Keratinocyte (primary cell): ENCODE measurements around the gene YY1AP1. TPM values are rescaled to one million over a fixed set of nuclear protein-coding genes. Genes with fewer than 3 reads are reported as not detected.
"Not testable (repeated sequence)": the region's sequence is repeated elsewhere in the genome, so short reads cannot be mapped to it uniquely, and the experiment has no call there.

ENCODE experiments used
- DNase-seq: peaks from one replicate; pipeline ENCODE4 v3.0.0-alpha.2; 2011; ENCODE audit warnings: low read depth, missing footprints, low spot score
- FAIRE-seq: peaks from 2 replicates; lab custom pipeline; 2011; peaks lifted over from hg19 to GRCh38; lab: Jason Lieb, UNC
- H2AFZ ChIP-seq: 2 replicates; pipeline ENCODE4 v1.6.0; 2012; ENCODE audit warnings: low read length, control low read depth, inconsistent platforms; ENCODE audit not compliant: control insufficient read depth
- H3K27ac ChIP-seq: 2 replicates; pipeline ENCODE4 v1.5.1; 2011; ENCODE audit warnings: low read length; ENCODE audit not compliant: control insufficient read depth, insufficient read depth
- H3K27me3 ChIP-seq: 3 replicates; pipeline ENCODE4 v1.6.0; 2011; ENCODE audit warnings: low read length; ENCODE audit not compliant: control insufficient read depth, insufficient read depth; ENCODE audit errors: extremely low read depth
- H3K36me3 ChIP-seq, 2 experiments: 2 replicates in 1 of 2; 3 replicates in 1 of 2; pipeline ENCODE4 v1.5.1; 2011; ENCODE audit warnings: low read length in 2 of 2, mild to moderate bottlenecking in 1 of 2; ENCODE audit not compliant: control insufficient read depth in 2 of 2, insufficient read depth in 2 of 2; ENCODE audit errors: extremely low read depth in 1 of 2
- H3K4me1 ChIP-seq: 3 replicates; pipeline ENCODE4 v1.5.1; 2011; ENCODE audit warnings: low read length; ENCODE audit not compliant: control insufficient read depth, insufficient read depth; ENCODE audit errors: extremely low read depth
- H3K4me2 ChIP-seq: 3 replicates; pipeline ENCODE4 v1.6.0; 2011; ENCODE audit warnings: low read depth, low read length; ENCODE audit not compliant: control insufficient read depth, insufficient read depth; ENCODE audit errors: extremely low read depth
- H3K4me3 ChIP-seq, 3 experiments: fragments of 200-600 bp in 1 of 3; sonication (generic) in 1 of 3; 2 replicates in 2 of 3; 3 replicates in 1 of 3; pipeline ENCODE4 v1.5.1; 2011 to 2016; ENCODE audit warnings: low read length in 3 of 3, mild to moderate bottlenecking in 3 of 3, control low read depth in 2 of 3, inconsistent platforms in 1 of 3, low read depth in 1 of 3, mixed read lengths in 1 of 3, mixed run types in 1 of 3, moderate library complexity in 1 of 3; ENCODE audit not compliant: control insufficient read depth in 2 of 3, insufficient read depth in 2 of 3; ENCODE audit errors: extremely low read depth in 1 of 3
- H3K79me2 ChIP-seq: 2 replicates; pipeline ENCODE4 v1.6.0; 2012; ENCODE audit warnings: low read length; ENCODE audit not compliant: control insufficient read depth, insufficient read depth
- H3K9ac ChIP-seq: 3 replicates; pipeline ENCODE4 v1.6.0; 2011; ENCODE audit warnings: low read length; ENCODE audit not compliant: control insufficient read depth, insufficient read depth; ENCODE audit errors: extremely low read depth
- H3K9me1 ChIP-seq: 3 replicates; pipeline ENCODE4 v1.6.0; 2011; ENCODE audit warnings: low read length; ENCODE audit not compliant: control insufficient read depth, insufficient read depth; ENCODE audit errors: extremely low read depth
- H3K9me3 ChIP-seq: 2 replicates; pipeline ENCODE4 v1.5.1; 2012; ENCODE audit warnings: low read depth, low read length; ENCODE audit not compliant: control insufficient read depth
- H4K20me1 ChIP-seq: 3 replicates; pipeline ENCODE4 v1.6.0; 2011; ENCODE audit warnings: low read length; ENCODE audit not compliant: control insufficient read depth, insufficient read depth; ENCODE audit errors: extremely low read depth
- CTCF ChIP-seq, 3 experiments: IDR thresholded peaks in 1 of 3; conservative IDR thresholded peaks in 1 of 3; optimal IDR thresholded peaks in 1 of 3; 2 replicates in 2 of 3; 3 replicates in 1 of 3; pipeline versions ENCODE3 to v1.5.1; 2011; ENCODE audit warnings: low read length in 3 of 3, mild to moderate bottlenecking in 3 of 3, moderate library complexity in 2 of 3, control low read depth in 1 of 3, inconsistent platforms in 1 of 3; ENCODE audit not compliant: insufficient read depth in 2 of 3; ENCODE audit errors: extremely low read depth in 1 of 3
- EZH2 ChIP-seq: IDR thresholded peaks from one replicate; pipeline ENCODE4 v1.6.1; 2012; ENCODE audit warnings: inconsistent platforms, mild to moderate bottlenecking, low read length, moderate library complexity
- dilution Hi-C: fragments of 300-500 bp; cut with MboI; formaldehyde crosslinking; loops from one replicate; pipeline ENCODE4 v1.7.0; 2020; ENCODE audit warnings: low sequenced_read_pairs; ENCODE audit not compliant: extremely low pct_ligation_motif_present
- polyA plus RNA-seq, 5 experiments: library from polyadenylated mRNA; depleted of rRNA in 3 of 5; stranded (reverse) in 3 of 5; stranded (forward) in 1 of 5; unstranded in 1 of 5; fragments of >200 nt; gene quantifications; 1 replicate in 1 of 5; 2 replicates in 3 of 5; 3 replicates in 1 of 5; pipeline versions ENCODE4 v1.2.1 to v1.2.3, GENCODE V29; 2011 to 2012; ENCODE audit warnings: missing spikeins in 2 of 5, low read depth in 1 of 5, low replicate concordance in 1 of 5

YY1AP1 gene
- polyA plus RNA-seq, 1 donor (not counting 4 experiments of a cell fraction or from before 2014, with no cell fraction given) = 45.2 TPM

- H3K27me3 ChIP-seq, H3K9ac ChIP-seq, H2AFZ ChIP-seq, H4K20me1 ChIP-seq, H3K27ac ChIP-seq, dilution Hi-C loops, H3K9me3 ChIP-seq, H3K9me1 ChIP-seq, H3K4me2 ChIP-seq, H3K36me3 ChIP-seq, FAIRE-seq, DNase-seq, H3K4me3 ChIP-seq: not testable (repeated sequence)
- Histone ChIP-seq H3K79me2 (peaks cover 77% of the 10 kb centered on the region), H3K4me1 (peaks cover 21% of the 10 kb centered on the region)
These were observed 10.5 kb upstream of the YY1AP1 start for GRCh38 chr1:155699062-155699461.

GRCh38 chr1:155698382-155699038, 9.9 kb upstream of the YY1AP1 start:
- no peak for FAIRE-seq

GRCh38 chr1:155697616-155698015, 9.0 kb upstream of the YY1AP1 start:
- H3K27me3 ChIP-seq, H4K20me1 ChIP-seq, dilution Hi-C loops, H3K27ac ChIP-seq, H3K4me3 ChIP-seq, H3K9me1 ChIP-seq, H3K36me3 ChIP-seq, H3K4me2 ChIP-seq, FAIRE-seq, H3K9me3 ChIP-seq, DNase-seq, H3K9ac ChIP-seq, H2AFZ ChIP-seq: not testable (repeated sequence)
- Histone ChIP-seq H3K79me2 (peaks cover 63% of the 10 kb centered on the region), H3K4me1 (peaks cover 17% of the 10 kb centered on the region)

More at GRCh38 chr1:155698382-155699038, 9.9 kb upstream of the YY1AP1 start:
- Histone ChIP-seq H4K20me1 (peaks cover 4% of the 10 kb centered on the region), H3K27ac (no peak overlapping the region), H2AFZ (no peak overlapping the region), H3K4me1 (peaks cover 17% of the 10 kb centered on the region), H3K4me2 (no peak overlapping the region), H3K36me3 (peaks cover 0 to 7% of the 10 kb centered on the region in 2 experiments), H3K9ac (no peak overlapping the region), H3K9me1 (no peaks in the 10 kb centered on the region), H3K79me2 (peaks cover 71% of the 10 kb centered on the region), H3K4me3 (no peak overlapping the region), H3K9me3 (no peaks in the 10 kb centered on the region), H3K27me3 (no peaks in the 10 kb centered on the region)
- no peak for DNase-seq
- dilution Hi-C loops = no loop called here
- TF ChIP-seq EZH2 (no peak), CTCF (optimal IDR thresholded peaks at IDR 0.05 in 1 of 3, IDR thresholded peaks at IDR 0.05 in 1 of 3, conservative IDR thresholded peaks at IDR 0.05 in 1 of 3; ENCODE audit: extremely low read depth in 1 of 3, insufficient read depth in 2 of 3, low read length in 3 of 3) (no peak)
